Activated naive CD8-positive, alpha-beta T cell treated with anti-CD3 and anti-CD28 coated beads, Interleukin-2, amount 50 U/mL, for 24 hours (primary cell): ENCODE measurements around the gene CCM2.

ENCODE experiments used
- ATAC-seq: fragments of 150-1000 bp; cut with Tn5 transposase; one replicate; pipeline ENCODE4 v1.10.0; 2021
- DNase-seq: peaks from one replicate; pipeline ENCODE4 v3.0.0; 2021
- H3K27ac Mint-ChIP-seq: one replicate; pipeline ENCODE4 v1.8.0; 2021; ENCODE audit warnings: mild to moderate bottlenecking, mixed read lengths
- H3K27me3 Mint-ChIP-seq: one replicate; pipeline ENCODE4 v1.8.0; 2021; ENCODE audit warnings: mixed read lengths
- H3K36me3 Mint-ChIP-seq: one replicate; pipeline ENCODE4 v1.8.0; 2021; ENCODE audit warnings: low read depth, mixed read lengths
- H3K4me1 Mint-ChIP-seq: one replicate; pipeline ENCODE4 v1.8.0; 2021; ENCODE audit warnings: mixed read lengths
- H3K4me3 Mint-ChIP-seq: one replicate; pipeline ENCODE4 v1.8.0; 2021; ENCODE audit warnings: mild to moderate bottlenecking, moderate library complexity, mixed read lengths
- H3K9me3 Mint-ChIP-seq: one replicate; pipeline ENCODE4 v1.8.0; 2021; ENCODE audit warnings: mixed read lengths

Gene CCM2

DNA sequence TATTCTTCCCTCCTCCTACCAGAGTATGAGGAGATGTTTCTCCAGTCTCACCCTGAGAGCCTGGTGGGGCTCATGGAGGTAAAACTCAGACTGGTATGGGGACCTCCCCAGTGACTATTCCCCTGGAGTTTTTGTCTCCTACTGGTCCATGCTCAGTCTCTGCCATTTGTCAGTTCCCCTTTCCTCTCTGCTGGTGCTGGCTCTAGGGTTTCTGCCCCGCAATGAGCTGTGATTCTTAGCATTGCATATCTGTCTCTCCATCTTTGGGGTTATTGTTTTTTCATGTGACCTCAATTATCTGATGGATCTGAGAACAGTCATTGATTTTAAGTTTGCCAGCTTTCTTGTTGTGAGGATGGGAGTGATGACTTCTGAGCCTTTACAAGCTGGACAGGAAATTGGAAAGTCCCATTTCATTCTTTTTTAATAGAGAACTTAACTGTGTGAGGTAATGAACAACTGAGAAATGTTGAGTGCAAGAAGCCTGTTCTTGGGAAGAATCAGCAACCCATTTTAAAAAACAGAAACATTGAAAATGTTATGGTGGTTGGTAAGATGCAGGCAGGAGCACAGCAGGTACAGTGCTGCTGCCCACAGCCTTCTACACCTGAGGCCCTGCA lies 61.9 kb downstream of the CCM2 start:
- Mint-ChIP-seq H3K4me3 (no peak overlapping the region), H3K4me1 (peaks cover 54% of the 10 kb centered on the region), H3K36me3 (peaks cover 27% of the 10 kb centered on the region), H3K27ac (peak overlapping the region; percentile 77), H3K27me3 (no peaks in the 10 kb centered on the region), H3K9me3 (no peaks in the 10 kb centered on the region)
- no peak for DNase-seq
- ATAC-seq, result no peak

DNA sequence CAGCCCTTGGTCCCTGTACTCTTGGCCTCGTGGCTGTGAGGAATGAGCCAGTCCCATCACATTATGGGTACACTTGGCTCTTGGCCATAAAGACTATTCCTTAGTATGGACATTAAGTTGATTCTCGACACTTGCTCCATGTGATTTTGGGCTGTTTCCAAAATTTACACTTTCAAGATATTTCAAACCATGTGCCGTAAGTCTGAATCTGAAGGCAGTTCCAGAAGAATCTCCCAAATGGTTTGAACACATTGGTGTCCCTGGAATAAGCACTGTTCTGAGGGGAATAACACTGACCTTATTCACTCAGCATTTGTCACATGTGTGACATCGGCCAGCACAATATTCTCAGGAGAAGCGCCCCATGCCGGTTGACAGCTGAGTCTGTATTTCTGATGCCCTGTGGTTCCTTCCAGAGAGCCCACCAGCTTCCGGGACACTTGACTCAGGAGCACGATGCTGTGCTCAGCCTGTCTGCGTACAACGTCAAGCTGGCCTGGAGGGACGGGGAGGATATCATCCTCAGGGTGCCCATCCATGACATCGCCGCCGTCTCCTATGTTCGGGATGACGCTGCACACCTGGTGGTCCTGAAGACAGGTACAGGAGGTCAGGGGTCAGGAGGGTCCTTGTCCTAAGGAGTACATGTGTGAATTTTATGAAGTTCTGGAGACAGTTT lies 64.2 kb downstream of the CCM2 start:
- peaks cover 42% of the 10 kb centered on the region for H3K4me1 Mint-ChIP-seq
- H3K4me3 Mint-ChIP-seq, result no peak overlapping the region
- no peaks in the 10 kb centered on the region for H3K9me3 Mint-ChIP-seq
- DNase-seq (no peak), ATAC-seq (no peak)
- H3K27me3 Mint-ChIP-seq, result no peaks in the 10 kb centered on the region
- H3K27ac Mint-ChIP-seq, result peak overlapping the region; percentile 21
- H3K36me3 Mint-ChIP-seq, result peaks cover 25% of the 10 kb centered on the region

DNA sequence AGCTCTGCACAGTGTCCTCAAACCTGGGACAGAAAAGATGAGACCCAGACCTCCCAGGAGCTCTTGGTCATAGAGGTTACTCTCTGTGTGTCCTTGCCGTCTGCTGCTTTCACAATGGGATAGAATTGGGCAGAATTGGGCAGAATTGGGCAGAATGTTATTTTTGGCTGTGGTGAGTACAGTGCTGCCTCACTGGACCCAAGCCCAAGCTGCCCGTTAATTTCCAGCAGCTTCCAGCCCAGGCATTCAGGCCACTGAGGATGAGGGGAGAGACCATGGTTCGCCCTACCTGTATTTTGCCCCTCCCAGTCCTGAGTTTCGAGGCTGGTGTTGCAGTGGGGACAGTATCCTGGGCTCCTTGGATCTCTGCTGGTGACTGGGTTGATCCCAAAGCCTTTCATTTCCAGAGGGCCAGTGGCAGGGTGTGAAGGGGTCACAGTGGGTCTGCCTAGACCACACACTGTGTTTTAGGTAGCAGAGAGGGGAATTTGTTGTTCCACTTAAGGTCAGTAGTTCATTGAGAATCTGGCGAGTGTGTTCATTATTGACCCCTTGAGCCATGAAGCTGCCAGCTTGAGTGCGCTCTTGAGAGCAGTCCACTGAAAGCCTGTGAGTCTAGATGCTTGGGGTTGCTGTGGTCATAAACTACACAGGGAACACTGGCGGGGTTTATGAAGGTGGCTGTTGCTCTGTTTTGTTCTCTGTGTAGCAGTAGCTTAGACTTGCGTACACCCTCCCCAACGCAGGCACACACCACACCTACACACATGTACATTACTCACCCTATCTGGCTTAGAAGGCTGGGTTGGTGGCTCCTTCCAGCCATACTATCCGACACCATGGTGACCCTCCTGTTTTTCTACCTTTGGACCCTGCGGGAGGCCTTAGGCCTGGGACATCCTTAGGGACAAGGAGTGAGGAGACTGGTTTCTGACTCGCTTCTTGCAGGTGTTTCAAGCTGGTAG lies 65.3 kb downstream of the CCM2 start:
- Mint-ChIP-seq H3K9me3 (no peaks in the 10 kb centered on the region), H3K4me3 (no peak overlapping the region), H3K4me1 (peaks cover 33% of the 10 kb centered on the region), H3K36me3 (peaks cover 28% of the 10 kb centered on the region), H3K27me3 (no peaks in the 10 kb centered on the region), H3K27ac (no peak overlapping the region)
- ATAC-seq (no peak), DNase-seq (no peak)

DNA sequence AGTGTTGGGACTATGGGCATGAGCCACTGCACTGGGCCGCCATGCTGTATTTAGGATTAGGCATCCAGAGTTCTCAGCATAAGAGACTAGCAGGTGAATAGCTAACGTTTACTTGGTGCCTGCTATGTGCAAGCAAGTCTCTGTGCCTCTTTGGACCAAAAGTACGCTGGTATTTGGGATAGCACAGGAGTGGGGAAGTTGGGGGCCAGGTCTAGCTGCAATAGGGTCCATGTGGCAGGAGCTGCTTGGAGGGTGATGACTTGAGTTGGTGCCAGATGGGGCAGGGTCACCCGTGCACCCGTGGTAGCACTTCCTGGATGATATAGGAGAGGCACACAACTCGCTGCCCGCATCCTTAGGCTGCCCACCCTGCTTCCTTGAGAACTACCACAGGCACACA lies 66.4 kb downstream of the CCM2 start:
- ATAC-seq, result no peak
- Mint-ChIP-seq H3K4me3 (no peak overlapping the region), H3K36me3 (peaks cover 28% of the 10 kb centered on the region), H3K9me3 (no peaks in the 10 kb centered on the region), H3K27ac (no peak overlapping the region), H3K27me3 (no peaks in the 10 kb centered on the region), H3K4me1 (peaks cover 23% of the 10 kb centered on the region)
- no peak for DNase-seq

DNA sequence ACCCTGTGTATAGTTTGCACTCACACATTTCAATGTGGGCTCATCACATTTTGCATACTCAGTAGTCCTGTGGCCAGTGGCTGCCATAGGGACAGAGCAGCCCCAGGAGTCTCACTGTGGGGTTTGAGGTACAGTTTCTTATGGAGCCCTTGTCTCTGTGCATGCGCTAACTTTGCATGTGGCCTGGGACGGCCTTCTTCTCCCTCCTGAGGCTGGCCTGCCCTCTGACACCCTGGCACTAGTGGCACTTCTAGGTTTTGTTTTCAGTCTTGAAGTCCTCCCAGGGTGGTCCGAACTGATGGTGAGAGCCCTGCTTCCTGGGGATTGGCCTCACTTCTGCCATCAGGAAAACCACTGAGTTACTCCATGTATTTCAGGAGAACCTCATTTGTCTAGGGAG lies 67.6 kb downstream of the CCM2 start:
- H3K9me3 Mint-ChIP-seq, result no peaks in the 10 kb centered on the region
- H3K27me3 Mint-ChIP-seq, result no peaks in the 10 kb centered on the region
- H3K4me3 Mint-ChIP-seq, result no peak overlapping the region
- DNase-seq (no peak), ATAC-seq (no peak)
- H3K4me1 Mint-ChIP-seq, result peaks cover 12% of the 10 kb centered on the region
- peaks cover 23% of the 10 kb centered on the region for H3K36me3 Mint-ChIP-seq
- H3K27ac Mint-ChIP-seq, result no peak overlapping the region

DNA sequence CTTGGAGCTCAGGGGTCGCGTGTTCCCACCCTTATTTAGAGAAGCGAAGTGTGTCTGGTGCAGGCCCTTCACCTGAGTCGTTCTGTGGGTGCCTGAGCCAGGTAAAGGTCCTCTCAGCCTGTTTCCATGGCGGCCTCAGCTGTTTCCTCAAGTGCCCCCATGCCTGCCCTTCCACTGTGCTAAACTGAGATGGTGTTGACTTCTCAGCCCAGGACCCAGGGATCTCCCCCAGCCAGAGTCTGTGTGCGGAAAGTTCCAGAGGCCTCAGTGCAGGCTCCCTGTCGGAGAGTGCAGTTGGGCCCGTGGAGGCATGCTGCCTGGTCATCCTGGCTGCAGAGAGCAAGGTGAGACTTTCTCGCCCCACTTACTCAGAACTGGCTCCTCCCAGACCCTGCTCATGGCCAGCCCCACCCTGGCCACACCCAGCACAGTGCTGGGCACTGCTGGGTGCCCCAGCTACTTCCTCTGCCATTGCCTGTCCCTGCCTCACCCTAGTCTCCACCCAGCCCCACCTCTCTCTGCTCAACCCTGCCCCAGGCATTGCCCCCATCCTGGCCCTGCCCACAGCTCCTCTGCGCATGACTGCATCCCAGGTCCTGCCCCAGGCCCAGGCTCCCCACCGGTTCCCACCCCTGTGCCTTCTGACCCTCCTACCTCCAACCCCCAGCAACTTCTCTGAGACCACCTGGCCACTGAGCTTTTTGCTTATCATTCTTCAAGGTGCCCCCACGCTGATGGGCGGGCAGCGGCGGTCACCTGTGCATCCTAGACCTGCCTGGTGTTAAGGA lies 68.4 kb downstream of the CCM2 start:
- Mint-ChIP-seq H3K27ac (peak overlapping the region; percentile 56), H3K4me3 (no peak overlapping the region), H3K27me3 (no peaks in the 10 kb centered on the region), H3K36me3 (peaks cover 28% of the 10 kb centered on the region), H3K4me1 (peaks cover 10% of the 10 kb centered on the region), H3K9me3 (no peaks in the 10 kb centered on the region)
- ATAC-seq (no peak), DNase-seq (no peak)

DNA sequence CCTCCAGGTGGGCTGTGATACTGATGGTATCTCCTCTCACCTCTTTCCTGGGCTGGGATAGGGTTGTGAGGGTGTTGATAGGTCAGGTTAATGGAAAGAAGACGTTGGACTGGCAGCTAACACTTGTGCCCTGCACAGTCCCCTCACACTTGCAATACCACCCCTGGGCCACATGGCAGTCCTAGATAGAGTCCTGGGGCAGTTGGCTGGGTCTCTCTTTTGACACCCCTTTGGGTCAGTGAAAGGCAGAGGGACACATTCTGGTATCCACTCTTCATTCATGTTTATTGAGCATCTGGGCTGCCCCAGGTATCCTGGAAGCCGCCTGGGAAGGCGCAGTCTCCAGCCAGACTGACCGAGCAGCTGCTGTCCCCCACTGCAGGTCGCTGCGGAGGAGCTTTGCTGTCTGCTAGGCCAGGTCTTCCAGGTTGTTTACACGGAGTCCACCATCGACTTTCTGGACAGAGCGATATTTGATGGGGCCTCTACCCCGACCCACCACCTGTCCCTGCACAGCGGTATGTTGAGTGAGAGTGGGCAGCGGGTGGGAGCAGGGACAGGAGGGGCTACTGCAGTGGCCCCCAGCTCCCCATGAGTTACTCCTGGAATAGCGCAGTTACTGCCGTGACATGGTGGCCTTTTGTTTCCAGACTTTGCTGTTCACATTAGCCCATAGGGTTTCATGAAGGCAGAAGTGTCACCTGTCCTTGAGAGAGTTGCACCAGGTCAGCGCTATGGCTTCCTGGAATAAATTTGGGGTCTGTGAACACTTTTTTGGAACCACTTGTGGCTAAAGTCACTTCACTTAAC lies 69.6 kb downstream of the CCM2 start:
- Mint-ChIP-seq H3K9me3 (no peaks in the 10 kb centered on the region), H3K27ac (no peak overlapping the region), H3K4me1 (peaks cover 9% of the 10 kb centered on the region), H3K27me3 (no peaks in the 10 kb centered on the region), H3K36me3 (peaks cover 21% of the 10 kb centered on the region), H3K4me3 (no peak overlapping the region)
- ATAC-seq (no peak), DNase-seq (no peak)

DNA sequence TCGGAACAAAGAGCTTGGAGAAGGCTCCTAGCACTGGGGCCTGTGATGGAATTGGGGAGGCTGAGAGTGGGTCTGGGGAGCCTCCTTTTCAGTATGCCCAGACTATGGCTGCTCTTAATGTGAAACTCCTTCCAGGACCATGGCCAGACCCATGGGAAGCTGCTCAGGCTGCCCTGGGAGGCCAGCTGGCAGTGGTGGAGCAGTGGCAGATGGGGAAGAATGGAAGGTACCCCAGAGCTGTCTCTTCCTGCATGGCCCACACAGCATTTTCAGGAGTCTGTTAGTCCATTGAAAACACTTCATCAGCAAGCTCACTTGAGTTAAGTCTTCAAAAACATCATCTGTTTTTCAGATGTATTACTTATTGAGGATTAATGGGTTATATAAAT lies 70.2 kb downstream of the CCM2 start:
- no peak overlapping the region for H3K27ac Mint-ChIP-seq
- H3K27me3 Mint-ChIP-seq, result no peaks in the 10 kb centered on the region
- H3K4me3 Mint-ChIP-seq, result no peak overlapping the region

DNA sequence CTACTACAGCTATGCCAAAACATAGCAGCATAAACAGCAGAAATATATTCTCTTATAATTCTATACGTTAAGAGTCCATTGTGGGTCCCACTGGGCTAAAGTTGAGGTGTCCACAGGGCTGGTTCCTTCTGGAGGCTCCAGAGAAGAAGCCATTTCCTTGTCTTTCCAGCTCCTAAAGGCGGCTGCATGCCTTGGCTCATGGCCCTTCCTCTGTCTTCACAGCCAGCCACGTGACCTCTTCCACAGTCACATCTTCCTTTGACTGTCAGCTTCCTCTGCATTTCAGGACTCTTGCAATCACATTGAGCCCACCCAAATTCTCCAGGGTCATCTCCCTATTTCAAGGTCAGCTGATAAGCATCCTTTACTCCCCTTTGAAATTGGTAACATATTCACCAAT lies 71.5 kb downstream of the CCM2 start:
- ATAC-seq (no peak), DNase-seq (no peak)
- peaks cover 18% of the 10 kb centered on the region for H3K36me3 Mint-ChIP-seq
- H3K4me3 Mint-ChIP-seq, result no peak overlapping the region
- H3K27ac Mint-ChIP-seq, result no peak overlapping the region
- no peaks in the 10 kb centered on the region for H3K9me3 Mint-ChIP-seq
- no peaks in the 10 kb centered on the region for H3K27me3 Mint-ChIP-seq
- peaks cover 9% of the 10 kb centered on the region for H3K4me1 Mint-ChIP-seq

More for the DNA sequence above, 70.2 kb downstream of the CCM2 start:
- no peak for DNase-seq
- Mint-ChIP-seq H3K9me3 (no peaks in the 10 kb centered on the region), H3K4me1 (peaks cover 9% of the 10 kb centered on the region), H3K36me3 (peaks cover 21% of the 10 kb centered on the region)
- no peak for ATAC-seq

DNA sequence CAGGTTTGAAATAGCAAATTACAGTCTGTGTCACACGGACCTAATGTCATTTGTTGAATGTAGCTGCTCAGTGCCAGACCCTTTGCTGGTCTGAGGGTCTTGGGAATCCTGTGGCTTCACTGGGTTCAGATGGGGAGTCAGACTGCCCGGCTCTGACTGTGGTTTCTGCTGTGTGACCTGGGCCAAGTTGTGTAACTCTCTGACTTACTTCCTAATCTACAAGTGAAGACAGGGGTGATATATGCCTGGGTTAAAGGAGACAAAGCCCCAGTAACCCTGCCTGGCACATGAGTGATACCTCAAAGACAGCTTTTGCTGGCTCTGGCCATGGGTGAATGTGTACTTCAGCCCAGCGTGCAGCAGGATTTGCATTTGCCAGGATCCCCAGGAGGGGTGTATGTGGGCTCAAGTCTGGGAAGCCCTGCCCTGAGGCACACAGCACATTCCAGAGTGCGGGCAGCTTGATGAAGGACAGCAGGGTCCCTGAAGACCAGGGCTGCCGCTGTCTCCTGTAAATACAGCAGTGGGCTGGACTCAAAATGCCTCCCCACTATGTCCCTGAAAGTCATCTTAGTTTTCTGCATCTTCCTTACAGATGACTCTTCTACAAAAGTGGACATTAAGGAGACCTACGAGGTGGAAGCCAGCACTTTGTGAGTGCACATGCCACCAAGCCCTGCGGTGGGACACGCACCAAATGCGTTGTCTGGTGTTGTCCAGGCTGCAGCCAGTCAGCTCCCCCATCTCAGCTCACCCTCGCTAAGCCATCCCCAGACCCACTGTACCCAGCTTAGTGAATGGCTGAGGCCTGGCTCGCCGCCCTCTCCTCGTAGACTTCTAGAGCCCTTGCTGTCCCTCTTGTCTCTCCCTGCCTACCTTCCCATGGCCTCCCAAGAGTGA lies 72.4 kb downstream of the CCM2 start:
- no peak for ATAC-seq
- no peak overlapping the region for H3K27ac Mint-ChIP-seq
- no peaks in the 10 kb centered on the region for H3K9me3 Mint-ChIP-seq
- DNase-seq, result no peak
- peaks cover 19% of the 10 kb centered on the region for H3K36me3 Mint-ChIP-seq
- H3K4me3 Mint-ChIP-seq, result no peak overlapping the region
- H3K27me3 Mint-ChIP-seq, result no peaks in the 10 kb centered on the region
- peaks cover 8% of the 10 kb centered on the region for H3K4me1 Mint-ChIP-seq

DNA sequence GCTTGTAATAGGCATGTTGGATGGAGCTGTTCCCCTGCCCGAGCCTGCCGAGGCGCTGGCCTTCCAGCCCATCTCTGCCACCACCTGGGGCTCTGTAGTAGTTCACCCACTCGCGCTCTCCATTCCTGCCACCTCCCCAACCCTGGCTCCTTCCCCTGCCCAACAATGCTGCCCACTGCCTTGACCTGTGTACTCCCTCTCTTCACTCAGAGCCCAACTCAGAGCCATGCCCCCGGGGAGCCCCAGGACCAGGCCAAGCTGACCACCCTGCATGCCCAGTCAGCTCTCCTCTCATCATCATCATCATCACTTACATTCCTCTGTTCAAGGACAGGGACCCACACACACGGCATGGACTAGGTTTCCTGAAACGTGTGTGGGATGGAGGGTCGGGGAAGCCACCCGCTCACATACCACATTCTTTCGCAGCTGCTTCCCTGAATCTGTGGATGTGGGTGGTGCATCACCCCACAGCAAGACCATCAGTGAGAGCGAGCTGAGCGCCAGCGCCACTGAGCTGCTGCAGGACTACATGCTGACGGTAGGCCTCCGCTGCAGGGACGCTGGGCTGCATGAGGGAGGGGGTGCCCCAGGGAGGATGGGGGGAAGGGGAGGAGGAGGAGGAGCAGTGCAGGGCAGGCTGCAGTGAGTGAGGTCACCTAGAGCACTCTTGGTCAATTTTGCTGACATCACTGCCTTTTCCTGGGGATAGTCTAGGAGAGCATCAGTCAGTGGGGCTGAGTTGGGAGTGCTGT lies 73.2 kb downstream of the CCM2 start:
- DNase-seq (no peak), ATAC-seq (no peak)
- H3K27ac Mint-ChIP-seq, result no peak overlapping the region
- no peaks in the 10 kb centered on the region for H3K9me3 Mint-ChIP-seq
- H3K36me3 Mint-ChIP-seq, result peaks cover 19% of the 10 kb centered on the region
- peaks cover 7% of the 10 kb centered on the region for H3K4me1 Mint-ChIP-seq
- H3K27me3 Mint-ChIP-seq, result no peaks in the 10 kb centered on the region
- no peak overlapping the region for H3K4me3 Mint-ChIP-seq

DNA sequence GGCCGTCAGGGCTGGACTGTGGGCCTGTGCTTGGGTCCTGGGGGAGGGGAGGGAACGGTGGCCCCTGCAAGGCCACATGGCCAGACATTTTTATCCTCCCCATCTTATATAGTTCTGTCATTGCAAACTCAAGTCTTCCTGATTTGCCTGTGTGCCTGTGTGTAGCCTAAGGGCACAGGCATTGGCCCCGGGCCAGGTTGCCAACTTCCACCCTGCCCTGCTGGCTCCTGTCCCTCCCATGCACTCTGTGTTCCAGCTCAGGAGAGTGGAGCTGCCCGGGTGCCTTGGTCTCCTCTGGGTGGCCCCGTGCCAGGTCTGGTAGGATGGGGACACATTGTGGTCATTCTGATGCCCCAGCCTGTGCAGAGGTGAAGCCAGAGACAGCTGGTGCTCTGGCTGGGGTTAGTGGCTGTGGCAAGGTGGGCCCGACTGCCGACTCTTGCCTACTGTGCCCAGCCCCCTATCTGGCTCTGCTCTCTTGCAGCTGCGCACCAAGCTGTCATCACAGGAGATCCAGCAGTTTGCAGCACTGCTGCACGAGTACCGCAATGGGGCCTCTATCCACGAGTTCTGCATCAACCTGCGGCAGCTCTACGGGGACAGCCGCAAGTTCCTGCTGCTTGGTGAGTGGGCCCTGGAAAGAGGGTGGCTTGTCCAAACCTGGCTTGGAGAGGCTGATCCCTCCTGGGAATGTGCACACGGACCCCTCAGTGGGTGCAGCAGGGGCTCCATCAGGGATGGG lies 74.0 kb downstream of the CCM2 start:
- Mint-ChIP-seq H3K4me1 (peaks cover 4% of the 10 kb centered on the region), H3K27me3 (no peaks in the 10 kb centered on the region), H3K27ac (no peak overlapping the region), H3K4me3 (no peak overlapping the region), H3K9me3 (no peaks in the 10 kb centered on the region), H3K36me3 (peaks cover 19% of the 10 kb centered on the region)
- no peak for DNase-seq
- no peak for ATAC-seq
